ENCODE measurements around the gene CPA3. TPM values are rescaled to one million over a fixed set of nuclear protein-coding genes. Genes with fewer than 3 reads are reported as not detected.

The CPA3 gene
- under 0.01 TPM in 1 of 2 replicates, not detected in the other for total RNA-seq

- H3K4me3 ChIP-seq (ENCODE audit: low read depth, low read length), result no peak within 1 kb of the TSS
- no peak for TF ChIP-seq CTCF (IDR thresholded peaks at IDR 0.05; ENCODE audit: insufficient read depth, low read depth, low read length)
- no peak for DNase-seq (ENCODE audit: low read depth)
Measured at GRCh38 chr3:148865049-148865448, at the start of gene CPA3. Gene CPA3 (plus strand): TSS chr3:148865296. CDS start chr3:148865308, 12 bp downstream.

- TF ChIP-seq CTCF (IDR thresholded peaks at IDR 0.05; ENCODE audit: insufficient read depth, low read depth, low read length), result no peak
- DNase-seq (ENCODE audit: low read depth), result no peak
- H3K4me3 ChIP-seq (ENCODE audit: low read depth, low read length), result no peak overlapping the region
Measured at GRCh38 chr3:148815316-148816110, 49.6 kb upstream of the CPA3 start.

- no peak overlapping the region for H3K4me3 ChIP-seq (ENCODE audit: low read depth, low read length)
- no peak for TF ChIP-seq CTCF (IDR thresholded peaks at IDR 0.05; ENCODE audit: insufficient read depth, low read depth, low read length)
- no peak for DNase-seq (ENCODE audit: low read depth)
Measured at GRCh38 chr3:148816427-148816826, 48.7 kb upstream of the CPA3 start.

- DNase-seq (ENCODE audit: low read depth), result peak; percentile 2
- no peak overlapping the region for H3K4me3 ChIP-seq (ENCODE audit: low read depth, low read length)
- TF ChIP-seq CTCF (IDR thresholded peaks at IDR 0.05; ENCODE audit: insufficient read depth, low read depth, low read length), result no peak
Measured at GRCh38 chr3:148816981-148817525, 48.0 kb upstream of the CPA3 start.

GRCh38 chr3:148820361-148821245 lies 44.5 kb upstream of the CPA3 start:
- no peak overlapping the region for H3K4me3 ChIP-seq (ENCODE audit: low read depth, low read length)
- DNase-seq (ENCODE audit: low read depth), result peak; percentile 10
- no peak for TF ChIP-seq CTCF (IDR thresholded peaks at IDR 0.05; ENCODE audit: insufficient read depth, low read depth, low read length)

- H3K4me3 ChIP-seq (ENCODE audit: low read depth, low read length), result no peak overlapping the region
- no peak for TF ChIP-seq CTCF (IDR thresholded peaks at IDR 0.05; ENCODE audit: insufficient read depth, low read depth, low read length)
Measured at GRCh38 chr3:148823026-148823425, 42.1 kb upstream of the CPA3 start.

More at GRCh38 chr3:148823026-148823425, 42.1 kb upstream of the CPA3 start:
- no peak for DNase-seq (ENCODE audit: low read depth)

Measured in fibroblast of villous mesenchyme (primary cell).